ENCODE data around the gene THRB. TPM values are rescaled to one million over a fixed set of nuclear protein-coding genes. Genes with fewer than 3 reads are reported as not detected.
A peak's percentile ranks its signal among the peaks of the same experiment; 100 is the strongest.

THRB gene
- total RNA-seq, 4 donors from 2014 or later = 9.8 to 52.4 (median 31.3) TPM

DNA sequence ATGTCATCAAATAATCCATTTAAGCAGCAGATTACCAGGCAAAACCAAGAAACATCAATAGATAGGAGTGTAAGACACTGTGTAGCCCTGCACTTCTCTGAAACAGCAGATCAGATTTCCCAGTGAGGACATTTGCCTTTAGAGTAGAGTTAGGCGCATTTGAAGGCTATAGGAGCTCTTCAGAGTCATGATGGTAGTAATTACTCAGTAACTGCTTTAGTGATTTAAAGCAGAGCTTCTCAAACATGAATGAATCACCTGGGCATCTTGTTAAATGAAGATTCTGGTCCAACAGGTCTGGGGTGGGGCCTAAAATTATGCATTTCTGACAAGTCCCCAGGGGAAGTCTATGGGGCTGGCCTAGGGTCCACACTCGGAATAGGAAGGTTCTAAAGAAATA, 36.9 kb downstream of the THRB start:
- Histone ChIP-seq H3K27ac (no peak overlapping the region), H3K27me3 (no peaks in the 10 kb centered on the region), H3K4me3 (no peak overlapping the region), H3K4me1 (peaks cover 0 to 37% (median 9%) of the 10 kb centered on the region in 4 donors), H3K36me3 (no peaks in the 10 kb centered on the region), H3K9me3 (no peaks in the 10 kb centered on the region)
- in situ Hi-C loops (cut with MboI; ENCODE audit: low pct_ligation_motif_present in 1 of 4, low pct_unique_long_range_greater_than_20kb in 1 of 4, low sequenced_read_pairs in 3 of 4) (no loop called here), intact Hi-C loops (cut with DNase I; ENCODE audit: low total_unique reads) (no loop called here)
- TF ChIP-seq POLR2A (IDR thresholded peaks at IDR 0.05) (no peak), EP300 (IDR thresholded peaks at IDR 0.05; ENCODE audit: low read depth) (no peak), POLR2AphosphoS5 (IDR thresholded peaks at IDR 0.05) (no peak)
- TF ChIP-seq, protein P1, sequence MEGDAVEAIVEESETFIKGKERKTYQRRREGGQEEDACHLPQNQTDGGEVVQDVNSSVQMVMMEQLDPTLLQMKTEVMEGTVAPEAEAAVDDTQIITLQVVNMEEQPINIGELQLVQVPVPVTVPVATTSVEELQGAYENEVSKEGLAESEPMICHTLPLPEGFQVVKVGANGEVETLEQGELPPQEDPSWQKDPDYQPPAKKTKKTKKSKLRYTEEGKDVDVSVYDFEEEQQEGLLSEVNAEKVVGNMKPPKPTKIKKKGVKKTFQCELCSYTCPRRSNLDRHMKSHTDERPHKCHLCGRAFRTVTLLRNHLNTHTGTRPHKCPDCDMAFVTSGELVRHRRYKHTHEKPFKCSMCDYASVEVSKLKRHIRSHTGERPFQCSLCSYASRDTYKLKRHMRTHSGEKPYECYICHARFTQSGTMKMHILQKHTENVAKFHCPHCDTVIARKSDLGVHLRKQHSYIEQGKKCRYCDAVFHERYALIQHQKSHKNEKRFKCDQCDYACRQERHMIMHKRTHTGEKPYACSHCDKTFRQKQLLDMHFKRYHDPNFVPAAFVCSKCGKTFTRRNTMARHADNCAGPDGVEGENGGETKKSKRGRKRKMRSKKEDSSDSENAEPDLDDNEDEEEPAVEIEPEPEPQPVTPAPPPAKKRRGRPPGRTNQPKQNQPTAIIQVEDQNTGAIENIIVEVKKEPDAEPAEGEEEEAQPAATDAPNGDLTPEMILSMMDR (IDR thresholded peaks at IDR 0.05) = no peak
- 45 to 54% methylated on average over 1 to 2 of the region's 2 CpGs for WGBS, 2 donors (ENCODE audit: low coverage in 1 of 2)
- DNase-seq = no peak

DNA sequence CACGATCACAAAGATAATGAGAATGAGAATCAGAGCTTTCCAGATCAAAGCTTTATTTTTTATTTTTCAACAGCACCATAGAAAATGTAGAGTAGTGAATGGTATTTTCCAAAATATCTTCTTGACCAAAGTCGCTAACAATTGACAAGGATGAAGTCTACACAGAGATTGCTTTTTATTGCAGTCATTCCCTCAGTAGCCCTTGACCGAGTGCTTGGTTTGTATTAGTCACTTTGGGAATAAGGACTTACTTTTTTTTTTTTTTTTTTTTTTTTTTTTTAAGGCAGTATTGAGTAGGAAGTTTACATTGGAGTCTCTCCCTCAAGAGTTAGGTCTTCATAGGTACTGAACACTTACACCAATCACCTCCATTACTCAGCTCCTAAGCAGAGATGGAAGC, 39.8 kb downstream of the THRB start:
- TF ChIP-seq POLR2AphosphoS5 (IDR thresholded peaks at IDR 0.05) (no peak), POLR2A (IDR thresholded peaks at IDR 0.05) (no peak), EP300 (IDR thresholded peaks at IDR 0.05; ENCODE audit: low read depth) (no peak)
- TF ChIP-seq, protein P1 (IDR thresholded peaks at IDR 0.05) = no peak
- in situ Hi-C loops (cut with MboI; ENCODE audit: low pct_ligation_motif_present in 1 of 4, low pct_unique_long_range_greater_than_20kb in 1 of 4, low sequenced_read_pairs in 3 of 4) = no loop called here
- no peak for DNase-seq

DNA sequence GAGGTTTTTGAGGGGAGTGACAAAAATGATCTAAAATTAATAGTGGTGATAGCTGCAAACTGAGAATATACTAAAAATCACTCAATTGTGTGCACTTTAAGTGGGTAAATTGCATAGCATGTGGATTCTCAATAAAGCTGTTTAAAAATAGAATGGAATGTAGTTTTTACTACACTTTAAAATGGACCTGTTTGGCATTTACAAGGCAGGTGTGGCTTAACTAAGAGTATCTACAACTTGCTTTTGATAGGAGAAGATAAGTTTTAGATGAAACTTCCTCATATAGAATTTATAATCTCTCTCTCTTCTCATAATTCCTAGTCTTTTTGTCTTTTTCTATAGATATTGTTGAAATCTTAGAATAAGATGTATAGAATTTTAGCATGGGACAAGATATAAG, 40.3 kb downstream of the THRB start:
- H3K9me3 ChIP-seq = no peaks in the 10 kb centered on the region
- no peaks in the 10 kb centered on the region for H3K27me3 ChIP-seq
- H3K4me1 ChIP-seq = peaks cover 11 to 70% (median 17%) of the 10 kb centered on the region in 4 donors
- peak overlapping the region; percentile 11 to 60 (median 44) for H3K27ac ChIP-seq
- H3K4me3 ChIP-seq = peak overlapping the region in 1 of 4 donors; percentile 20
- DNase-seq = no peak
- TF ChIP-seq, protein P1 (IDR thresholded peaks at IDR 0.05) = no peak
- TF ChIP-seq EP300 (IDR thresholded peaks at IDR 0.05; ENCODE audit: low read depth) (no peak), POLR2A (IDR thresholded peaks at IDR 0.05) (no peak), POLR2AphosphoS5 (IDR thresholded peaks at IDR 0.05) (no peak)
- in situ Hi-C loops (cut with MboI; ENCODE audit: low pct_ligation_motif_present in 1 of 4, low pct_unique_long_range_greater_than_20kb in 1 of 4, low sequenced_read_pairs in 3 of 4) (no loop called here), intact Hi-C loops (cut with DNase I; ENCODE audit: low total_unique reads) (no loop called here)
- no peaks in the 10 kb centered on the region for H3K36me3 ChIP-seq

More for the DNA sequence above, 39.8 kb downstream of the THRB start:
- 33 to 45% methylated on average over 3 of the region's 3 CpGs for WGBS, 2 donors (ENCODE audit: low coverage in 1 of 2)
- H3K27me3 ChIP-seq = no peaks in the 10 kb centered on the region
- peak overlapping the region in 1 of 4 donors; percentile 20 for H3K4me3 ChIP-seq
- peak overlapping the region in 3 of 4 donors; percentile 33 to 60 (median 46) for H3K27ac ChIP-seq
- H3K36me3 ChIP-seq = no peaks in the 10 kb centered on the region
- intact Hi-C loops (cut with DNase I; ENCODE audit: low total_unique reads) = no loop called here
- no peaks in the 10 kb centered on the region for H3K9me3 ChIP-seq
- peaks cover 11 to 65% (median 16%) of the 10 kb centered on the region in 4 donors for H3K4me1 ChIP-seq

DNA sequence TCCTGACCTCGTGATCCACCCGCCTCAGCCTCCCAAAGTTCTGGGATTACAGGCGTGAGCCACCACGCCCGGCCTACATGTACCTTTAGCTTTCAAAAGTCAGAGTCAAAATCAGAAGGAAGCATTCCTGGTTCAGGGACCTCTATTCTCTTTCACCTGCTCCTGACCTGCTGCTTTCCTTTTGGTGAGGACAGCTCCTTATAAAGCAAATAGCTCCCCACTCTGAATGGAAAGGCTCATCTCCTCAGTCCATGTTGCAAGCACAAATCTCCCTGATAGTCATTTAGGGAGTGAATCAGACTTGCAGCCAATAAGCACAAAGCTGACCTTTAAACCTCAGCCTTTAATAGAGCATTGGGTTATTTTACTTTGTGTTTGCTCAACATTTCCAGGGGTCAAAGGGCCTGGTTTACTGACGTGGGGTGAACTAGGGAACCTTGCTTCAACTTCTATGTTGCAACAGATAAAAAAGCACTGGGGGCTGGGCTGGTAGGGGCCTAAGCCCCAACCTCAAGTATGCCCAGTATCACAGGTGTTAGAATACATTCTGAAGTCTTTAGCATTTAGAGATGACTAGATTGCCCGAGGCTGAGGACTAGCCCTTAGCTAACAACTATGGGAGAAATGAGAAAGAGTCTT, 43.1 kb downstream of the THRB start:
- TF ChIP-seq POLR2A (IDR thresholded peaks at IDR 0.05) = no peak
- peak in 2 of 3 donors; percentile 21 to 57 for TF ChIP-seq POLR2AphosphoS5 (IDR thresholded peaks at IDR 0.05)
- no peak for TF ChIP-seq EP300 (IDR thresholded peaks at IDR 0.05; ENCODE audit: low read depth)
- in situ Hi-C loops (cut with MboI; ENCODE audit: low pct_ligation_motif_present in 1 of 4, low pct_unique_long_range_greater_than_20kb in 1 of 4, low sequenced_read_pairs in 3 of 4) (no loop called here), intact Hi-C loops (cut with DNase I; ENCODE audit: low total_unique reads) (no loop called here)
- 29 to 43% methylated on average over 2 to 7 of the region's 7 CpGs for WGBS, 2 donors (ENCODE audit: low coverage in 1 of 2)
- no peaks in the 10 kb centered on the region for H3K36me3 ChIP-seq
- peak overlapping the region in 1 of 4 donors; percentile 27 for H3K4me3 ChIP-seq
- peak overlapping the region; percentile 63 to 71 (median 66) for H3K27ac ChIP-seq
- no peaks in the 10 kb centered on the region for H3K27me3 ChIP-seq
- no peaks in the 10 kb centered on the region for H3K9me3 ChIP-seq
- DNase-seq = peak; percentile 60
- H3K4me1 ChIP-seq = peaks cover 11 to 70% (median 18%) of the 10 kb centered on the region in 4 donors
